Measurements from ENCODE around the gene NCDN. TPM values are rescaled to one million over a fixed set of nuclear protein-coding genes. Genes with fewer than 3 reads are reported as not detected.

The NCDN gene
- total RNA-seq, 2 experiments from 2014 or later, result 31.3 to 36.0 TPM

- peak overlapping the region; percentile 10 for H3K4me3 Mint-ChIP-seq
- peaks cover 65% of the 10 kb centered on the region for H3K4me1 Mint-ChIP-seq
- H3K36me3 Mint-ChIP-seq, result peaks cover 19% of the 10 kb centered on the region
- no peaks in the 10 kb centered on the region for H3K9me3 Mint-ChIP-seq
- no peak for DNase-seq
- peak overlapping the region; percentile 62 for H3K27ac Mint-ChIP-seq
- H3K27me3 Mint-ChIP-seq, result no peaks in the 10 kb centered on the region
Measured at GRCh38 chr1:35537806-35538205, 19.8 kb upstream of the NCDN start.

GRCh38 chr1:35539073-35539823, 18.4 kb upstream of the NCDN start:
- Mint-ChIP-seq H3K4me1 (peaks cover 75% of the 10 kb centered on the region), H3K27me3 (no peaks in the 10 kb centered on the region), H3K4me3 (peak overlapping the region; percentile 65), H3K27ac (peak overlapping the region; percentile 97), H3K36me3 (peaks cover 22% of the 10 kb centered on the region), H3K9me3 (no peaks in the 10 kb centered on the region)
- DNase-seq, result peak; percentile 49

DNA sequence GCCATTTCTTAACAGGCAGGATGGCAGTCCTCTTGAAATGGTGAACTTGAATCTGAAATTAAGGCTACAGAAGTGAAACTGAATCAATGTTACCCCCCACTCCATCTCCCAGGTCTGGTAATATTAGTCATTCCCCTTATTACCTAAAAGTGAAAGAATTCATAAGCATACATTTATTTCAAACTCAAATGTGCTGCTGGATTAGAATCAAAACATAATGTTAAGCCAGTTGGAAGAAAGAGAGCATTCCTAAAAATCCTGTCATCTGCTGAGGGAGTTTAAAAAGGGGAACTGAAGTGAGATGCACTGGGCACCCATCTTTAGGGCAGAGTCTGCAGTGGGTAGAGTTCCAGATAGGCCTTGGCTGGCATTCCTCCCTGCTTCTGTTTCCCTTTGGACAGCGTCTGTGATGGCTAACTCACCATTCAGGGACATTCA, 17.8 kb upstream of the NCDN start:
- DNase-seq, result no peak
- H3K4me3 Mint-ChIP-seq, result peak overlapping the region; percentile 65

GRCh38 chr1:35544976-35545375, 12.6 kb upstream of the NCDN start:
- H3K4me3 Mint-ChIP-seq, result peak overlapping the region; percentile 35
- peaks cover 35% of the 10 kb centered on the region for H3K36me3 Mint-ChIP-seq
- H3K4me1 Mint-ChIP-seq, result peaks cover 45% of the 10 kb centered on the region
- DNase-seq, result peak; percentile 49
- no peak overlapping the region for H3K27ac Mint-ChIP-seq
- no peaks in the 10 kb centered on the region for H3K9me3 Mint-ChIP-seq
- no peaks in the 10 kb centered on the region for H3K27me3 Mint-ChIP-seq

More for the DNA sequence above, 17.8 kb upstream of the NCDN start:
- Mint-ChIP-seq H3K9me3 (no peaks in the 10 kb centered on the region), H3K27ac (peak overlapping the region; percentile 97), H3K27me3 (no peaks in the 10 kb centered on the region), H3K4me1 (peaks cover 81% of the 10 kb centered on the region), H3K36me3 (peaks cover 21% of the 10 kb centered on the region)

DNA sequence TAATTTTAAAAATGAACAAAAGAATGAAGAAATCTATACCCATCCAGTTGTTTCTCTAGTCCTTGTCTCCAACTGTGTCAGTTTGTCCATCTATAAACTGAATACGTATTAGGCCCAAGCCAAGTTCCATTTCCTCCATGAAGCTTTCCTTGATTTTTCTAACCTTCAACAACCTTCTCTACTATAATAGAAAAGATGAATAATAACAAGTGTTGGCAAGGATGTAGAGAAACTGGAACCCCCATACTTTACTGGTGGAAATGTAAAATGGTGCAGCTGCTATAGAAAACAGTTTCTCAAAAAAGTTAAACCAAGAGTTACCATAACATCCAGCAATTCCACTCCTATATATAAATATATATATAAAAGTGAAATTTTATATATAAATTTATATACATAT, 11.0 kb upstream of the NCDN start:
- H3K27ac Mint-ChIP-seq, result no peak overlapping the region
- H3K4me1 Mint-ChIP-seq, result peaks cover 36% of the 10 kb centered on the region
- peaks cover 29% of the 10 kb centered on the region for H3K36me3 Mint-ChIP-seq
- H3K9me3 Mint-ChIP-seq, result no peaks in the 10 kb centered on the region
- no peak overlapping the region for H3K4me3 Mint-ChIP-seq
- H3K27me3 Mint-ChIP-seq, result no peaks in the 10 kb centered on the region
- DNase-seq, result no peak

DNA sequence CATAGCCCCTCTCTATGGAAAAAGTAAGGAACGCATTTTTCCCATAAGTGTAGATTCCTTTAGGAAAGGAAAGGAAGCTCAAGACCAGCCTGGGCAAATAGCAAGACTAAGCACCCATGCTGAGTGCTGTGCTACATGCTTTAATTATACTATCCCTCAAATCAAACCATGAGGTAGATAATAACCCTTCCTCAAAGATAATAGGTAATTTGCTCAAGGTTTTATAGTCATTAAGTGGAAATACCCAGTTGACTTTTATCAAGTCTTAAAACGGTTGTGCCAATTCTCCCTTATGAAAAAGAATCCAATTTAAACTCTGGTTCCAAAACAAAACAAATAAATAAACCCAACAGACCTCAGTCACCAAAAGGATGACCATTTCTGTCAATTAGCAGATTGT, 3.7 kb upstream of the NCDN start:
- Mint-ChIP-seq H3K27me3 (no peaks in the 10 kb centered on the region), H3K4me3 (no peak overlapping the region), H3K27ac (no peak overlapping the region), H3K9me3 (no peaks in the 10 kb centered on the region), H3K4me1 (peaks cover 40% of the 10 kb centered on the region), H3K36me3 (peaks cover 14% of the 10 kb centered on the region)
- DNase-seq, result no peak

GRCh38 chr1:35554266-35555211, 3.1 kb upstream of the NCDN start:
- Mint-ChIP-seq H3K36me3 (peaks cover 14% of the 10 kb centered on the region), H3K27ac (no peak overlapping the region), H3K4me1 (peaks cover 44% of the 10 kb centered on the region), H3K9me3 (no peaks in the 10 kb centered on the region), H3K4me3 (no peak overlapping the region), H3K27me3 (no peaks in the 10 kb centered on the region)
- no peak for DNase-seq

- Mint-ChIP-seq H3K27me3 (no peaks in the 10 kb centered on the region), H3K27ac (no peak overlapping the region), H3K9me3 (no peaks in the 10 kb centered on the region), H3K36me3 (peaks cover 9% of the 10 kb centered on the region), H3K4me1 (peaks cover 46% of the 10 kb centered on the region), H3K4me3 (peak overlapping the region; percentile 27)
- no peak for DNase-seq
Measured at GRCh38 chr1:35555212-35555584, 2.4 kb upstream of the NCDN start.

GRCh38 chr1:35555601-35556477, 1.8 kb upstream of the NCDN start:
- DNase-seq, result no peak
- H3K36me3 Mint-ChIP-seq, result peaks cover 7% of the 10 kb centered on the region
- peaks cover 46% of the 10 kb centered on the region for H3K4me1 Mint-ChIP-seq
- no peaks in the 10 kb centered on the region for H3K27me3 Mint-ChIP-seq
- H3K27ac Mint-ChIP-seq, result peak overlapping the region; percentile 65
- H3K9me3 Mint-ChIP-seq, result no peaks in the 10 kb centered on the region
- H3K4me3 Mint-ChIP-seq, result peak overlapping the region; percentile 96

DNA sequence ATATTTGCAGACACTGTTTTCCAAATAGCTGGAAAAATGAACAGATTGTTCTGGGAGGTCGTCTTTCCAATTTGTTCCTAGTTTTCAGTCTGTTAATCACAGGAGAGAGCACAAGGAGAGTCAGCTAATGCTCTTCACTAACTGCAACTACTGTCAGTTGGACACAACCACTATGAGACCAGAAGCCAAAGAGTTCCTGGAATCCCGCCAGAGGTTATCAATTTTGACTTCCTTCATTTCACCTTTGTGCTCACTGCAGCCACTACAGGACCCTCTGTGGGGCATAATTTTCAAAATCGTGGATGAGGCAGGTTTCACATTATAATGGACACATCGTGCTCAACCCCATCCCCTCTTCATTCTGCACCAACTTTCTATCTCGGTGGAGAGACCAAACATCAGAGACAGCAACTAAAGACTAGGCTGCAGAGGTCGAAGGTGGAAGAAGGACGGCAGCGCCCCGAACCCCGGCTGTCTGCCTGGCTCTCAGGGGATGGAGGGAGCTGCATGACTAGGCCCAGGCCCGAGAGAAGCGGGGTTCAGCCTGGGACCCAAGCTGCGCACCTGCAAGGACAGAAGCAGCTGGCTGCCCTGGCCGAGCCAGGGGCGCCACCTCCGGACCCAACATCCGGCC, 998 bp upstream of the NCDN start:
- peak overlapping the region; percentile 65 for H3K27ac Mint-ChIP-seq

GRCh38 chr1:35557118-35557610, 435 bp upstream of the NCDN start, which contains the start of gene KIAA0319L:
Gene KIAA0319L, minus strand, starts transcription at chr1:35557403. Its CDS starts 2,912 bp downstream, at chr1:35554491.
- DNase-seq, result no peak
- no peaks in the 10 kb centered on the region for H3K27me3 Mint-ChIP-seq
- H3K27ac Mint-ChIP-seq, result peak within 1 kb of the TSS; percentile 97
- H3K36me3 Mint-ChIP-seq, result peaks cover 5% of the 10 kb centered on the region
- peak within 1 kb of the TSS; percentile 96 for H3K4me3 Mint-ChIP-seq
- peaks cover 48% of the 10 kb centered on the region for H3K4me1 Mint-ChIP-seq
- H3K9me3 Mint-ChIP-seq, result no peaks in the 10 kb centered on the region

More for the DNA sequence above, 998 bp upstream of the NCDN start:
- Mint-ChIP-seq H3K4me1 (peaks cover 51% of the 10 kb centered on the region), H3K27me3 (no peaks in the 10 kb centered on the region), H3K4me3 (peak overlapping the region; percentile 96), H3K9me3 (no peaks in the 10 kb centered on the region), H3K36me3 (peaks cover 8% of the 10 kb centered on the region)
- DNase-seq, result no peak

GRCh38 chr1:35558374-35559316, 1.0 kb downstream of the NCDN start:
- Mint-ChIP-seq H3K4me3 (peak overlapping the region; percentile 96), H3K27ac (peak overlapping the region; percentile 97), H3K9me3 (no peaks in the 10 kb centered on the region), H3K4me1 (peaks cover 53% of the 10 kb centered on the region), H3K36me3 (peaks cover 2% of the 10 kb centered on the region), H3K27me3 (no peaks in the 10 kb centered on the region)
- peak; percentile 32 for DNase-seq

GRCh38 chr1:35559317-35559944, 1.8 kb downstream of the NCDN start:
- peak overlapping the region; percentile 55 for H3K4me3 Mint-ChIP-seq
- H3K9me3 Mint-ChIP-seq, result no peaks in the 10 kb centered on the region
- H3K4me1 Mint-ChIP-seq, result peaks cover 50% of the 10 kb centered on the region
- DNase-seq, result no peak
- H3K27ac Mint-ChIP-seq, result peak overlapping the region; percentile 77
- H3K27me3 Mint-ChIP-seq, result no peaks in the 10 kb centered on the region
- H3K36me3 Mint-ChIP-seq, result peaks cover 5% of the 10 kb centered on the region
